NCI-H1105 treated with DMSO at 0.1 percent for 48 hours (cell line): ENCODE results near the gene SEC61B.

Source experiments
- DNase-seq: peaks from one replicate; lab custom pipeline; 2025; lab: John Stamatoyannopoulos, UW

The SEC61B gene

DNA sequence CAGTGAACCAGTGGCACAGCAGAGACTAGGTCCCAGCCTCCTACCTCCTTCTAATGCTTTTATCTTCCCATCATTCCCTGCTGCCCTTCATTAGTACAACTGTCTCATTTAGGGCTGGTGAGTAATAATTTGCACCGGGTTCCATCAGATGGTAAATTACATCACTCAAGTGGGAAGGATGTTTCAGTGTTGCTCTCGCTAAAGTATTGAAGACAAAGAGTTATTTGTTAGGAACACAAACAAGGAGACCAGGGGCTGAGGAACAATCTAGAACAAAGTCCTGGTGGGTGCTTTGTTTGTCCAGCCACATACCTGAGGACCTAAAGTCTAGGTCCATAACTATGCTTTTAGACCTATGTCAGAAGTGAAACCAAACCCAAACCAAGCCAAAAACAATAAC, 52.4 kb downstream of the SEC61B start:
- no peak for DNase-seq
